Gastrocnemius medialis (tissue), 4 donors: ENCODE results near the gene SBF1.

Source experiments
- POLR2A ChIP-seq, 2 donors: fragments of 450-650 bp; IDR thresholded peaks; one replicate each; pipeline ENCODE4 v1.6.1; 2017; ENCODE audit warnings: antibody characterized with exemption in 2 of 2, mild to moderate bottlenecking in 2 of 2, moderate library complexity in 2 of 2
- TF ChIP-seq, protein P1 (sequence below), 5 experiments: fragments of 450-650 bp in 3 of 5; fragments of 200-600 bp in 2 of 5; sonication (generic) in 2 of 5; IDR thresholded peaks in 4 of 5; conservative IDR thresholded peaks in 1 of 5; 1 replicate in 4 of 5; 2 replicates in 1 of 5; pipeline ENCODE4 v1.5.1; 2016 to 2019; ENCODE audit warnings: antibody characterized with exemption in 5 of 5, mild to moderate bottlenecking in 3 of 5, moderate library complexity in 3 of 5

DNA sequence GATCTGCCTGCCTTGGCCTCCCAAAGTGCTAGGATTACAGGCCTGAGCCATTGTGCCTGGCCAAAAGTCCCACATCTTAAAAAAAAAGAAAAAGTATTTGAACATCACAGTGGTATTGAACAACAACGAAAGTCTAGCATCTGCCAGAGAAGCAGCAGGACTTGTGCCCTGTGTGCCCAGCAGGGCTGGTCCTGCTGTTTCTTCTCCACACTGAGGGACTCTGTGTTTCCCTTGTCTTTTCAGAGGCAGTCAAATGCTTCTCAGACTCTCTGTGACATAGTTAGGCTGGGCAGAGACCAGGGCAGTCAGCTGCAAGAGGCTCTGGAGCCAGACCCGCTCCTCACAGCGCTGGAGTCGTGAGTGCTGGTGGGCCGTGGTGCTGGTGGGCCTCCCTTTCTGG lies 56.2 kb downstream of the SBF1 start:
- TF ChIP-seq, protein P1, sequence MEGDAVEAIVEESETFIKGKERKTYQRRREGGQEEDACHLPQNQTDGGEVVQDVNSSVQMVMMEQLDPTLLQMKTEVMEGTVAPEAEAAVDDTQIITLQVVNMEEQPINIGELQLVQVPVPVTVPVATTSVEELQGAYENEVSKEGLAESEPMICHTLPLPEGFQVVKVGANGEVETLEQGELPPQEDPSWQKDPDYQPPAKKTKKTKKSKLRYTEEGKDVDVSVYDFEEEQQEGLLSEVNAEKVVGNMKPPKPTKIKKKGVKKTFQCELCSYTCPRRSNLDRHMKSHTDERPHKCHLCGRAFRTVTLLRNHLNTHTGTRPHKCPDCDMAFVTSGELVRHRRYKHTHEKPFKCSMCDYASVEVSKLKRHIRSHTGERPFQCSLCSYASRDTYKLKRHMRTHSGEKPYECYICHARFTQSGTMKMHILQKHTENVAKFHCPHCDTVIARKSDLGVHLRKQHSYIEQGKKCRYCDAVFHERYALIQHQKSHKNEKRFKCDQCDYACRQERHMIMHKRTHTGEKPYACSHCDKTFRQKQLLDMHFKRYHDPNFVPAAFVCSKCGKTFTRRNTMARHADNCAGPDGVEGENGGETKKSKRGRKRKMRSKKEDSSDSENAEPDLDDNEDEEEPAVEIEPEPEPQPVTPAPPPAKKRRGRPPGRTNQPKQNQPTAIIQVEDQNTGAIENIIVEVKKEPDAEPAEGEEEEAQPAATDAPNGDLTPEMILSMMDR (IDR thresholded peaks at IDR 0.05 in 4 of 5, conservative IDR thresholded peaks at IDR 0.05 in 1 of 5) = no peak
- no peak for TF ChIP-seq POLR2A (IDR thresholded peaks at IDR 0.05)
